Left lung (tissue), 10 donors: ENCODE data around the gene PLOD2. TPM values are rescaled to one million over a fixed set of nuclear protein-coding genes. Genes with fewer than 3 reads are reported as not detected.

ENCODE experiments used
- ATAC-seq: fragments of 200-7000 bp; cut with Tn5 transposase; one replicate; pipeline ENCODE4 v1.9.1; 2020; ENCODE audit warnings: moderate library complexity
- DNase-seq, 4 donors: peaks; one replicate each; pipeline ENCODE4 v3.0.0-alpha.2; 2013 to 2020
- H3K27ac ChIP-seq, 2 donors: fragments of 200-600 bp; sonication (generic) in 1 of 2; one replicate each; pipeline versions ENCODE4 v1.5.0 to v1.8.0; 2020 to 2021
- H3K27me3 ChIP-seq, 2 donors: fragments of 200-600 bp; sonication (generic) in 1 of 2; one replicate each; pipeline versions ENCODE4 v1.5.0 to v1.8.0; 2020 to 2021
- H3K36me3 ChIP-seq, 2 donors: fragments of 200-600 bp; sonication (generic) in 1 of 2; one replicate each; pipeline versions ENCODE4 v1.5.0 to v1.8.0; 2020 to 2021
- H3K4me1 ChIP-seq, 2 donors: fragments of 200-600 bp; one replicate each; pipeline ENCODE4 v1.8.0; 2021
- H3K4me3 ChIP-seq, 2 donors: fragments of 200-600 bp; sonication (generic) in 1 of 2; one replicate each; pipeline versions ENCODE4 v1.5.0 to v1.8.0; 2020 to 2021; ENCODE audit warnings: mild to moderate bottlenecking in 1 of 2
- H3K9me3 ChIP-seq, 2 donors: fragments of 200-600 bp; sonication (generic) in 1 of 2; one replicate each; pipeline versions ENCODE4 v1.5.0 to v1.8.0; 2020 to 2021
- intact Hi-C, 2 donors: fragments of 100-400 bp; cut with DNase I; formaldehyde crosslinking; loops; one replicate each; pipeline versions ENCODE4 v1.11.2 to v1.14.2; 2022
- polyA plus RNA-seq, 6 donors: library from polyadenylated mRNA; unstranded; fragments of 120-200 nt; gene quantifications; one replicate each; pipeline ENCODE4 v1.2.1, GENCODE V29; 2013; ENCODE audit not compliant: insufficient read length in 6 of 6
- total RNA-seq, 2 donors: library from RNA; stranded (reverse); fragmentation: NEBNext Ultra II Directional; extraction: Animal tissue kit (Norgen Biotek cat#: 25700); gene quantifications; one replicate each; pipeline ENCODE4 v1.2.1, GENCODE V29; 2021
- TF ChIP-seq, protein P1 (sequence below), 2 donors: fragments of 200-600 bp; sonication (generic) in 1 of 2; IDR thresholded peaks; one replicate each; pipeline versions ENCODE4 v1.5.0 to v1.8.0; 2021; ENCODE audit warnings: antibody characterized with exemption in 2 of 2
- donor health status: DM: no; HTN: yes; CAD: no.
- donor health status: DM: no; HTN: no; CAD: no.

The PLOD2 gene
- total and polyA plus RNA-seq, 8 donors, result 41.9 to 98.6 (median 69.1) TPM

DNA sequence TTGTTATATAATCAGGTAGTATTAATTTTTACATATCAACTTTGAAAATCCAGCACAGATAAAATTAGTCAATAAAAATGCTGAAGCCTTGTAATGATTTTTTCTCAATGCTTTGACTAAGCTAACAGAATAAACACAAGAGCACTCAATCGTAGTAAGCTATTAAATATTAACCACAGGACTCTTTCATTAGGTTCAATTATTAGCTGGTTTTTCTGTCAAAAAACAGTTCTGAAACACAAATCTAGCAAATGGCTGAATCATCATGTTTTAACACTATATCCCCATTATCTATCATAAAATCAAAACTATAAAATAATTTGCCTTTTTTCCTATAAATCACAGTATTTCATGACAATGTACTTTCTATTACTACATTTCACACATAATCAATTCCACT lies 69.6 kb downstream of the PLOD2 start:
- Histone ChIP-seq H3K27ac (no peak overlapping the region), H3K36me3 (no peaks in the 10 kb centered on the region), H3K9me3 (no peaks in the 10 kb centered on the region), H3K27me3 (no peaks in the 10 kb centered on the region), H3K4me3 (no peak overlapping the region), H3K4me1 (no peaks in the 10 kb centered on the region)
- TF ChIP-seq, protein P1, sequence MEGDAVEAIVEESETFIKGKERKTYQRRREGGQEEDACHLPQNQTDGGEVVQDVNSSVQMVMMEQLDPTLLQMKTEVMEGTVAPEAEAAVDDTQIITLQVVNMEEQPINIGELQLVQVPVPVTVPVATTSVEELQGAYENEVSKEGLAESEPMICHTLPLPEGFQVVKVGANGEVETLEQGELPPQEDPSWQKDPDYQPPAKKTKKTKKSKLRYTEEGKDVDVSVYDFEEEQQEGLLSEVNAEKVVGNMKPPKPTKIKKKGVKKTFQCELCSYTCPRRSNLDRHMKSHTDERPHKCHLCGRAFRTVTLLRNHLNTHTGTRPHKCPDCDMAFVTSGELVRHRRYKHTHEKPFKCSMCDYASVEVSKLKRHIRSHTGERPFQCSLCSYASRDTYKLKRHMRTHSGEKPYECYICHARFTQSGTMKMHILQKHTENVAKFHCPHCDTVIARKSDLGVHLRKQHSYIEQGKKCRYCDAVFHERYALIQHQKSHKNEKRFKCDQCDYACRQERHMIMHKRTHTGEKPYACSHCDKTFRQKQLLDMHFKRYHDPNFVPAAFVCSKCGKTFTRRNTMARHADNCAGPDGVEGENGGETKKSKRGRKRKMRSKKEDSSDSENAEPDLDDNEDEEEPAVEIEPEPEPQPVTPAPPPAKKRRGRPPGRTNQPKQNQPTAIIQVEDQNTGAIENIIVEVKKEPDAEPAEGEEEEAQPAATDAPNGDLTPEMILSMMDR (IDR thresholded peaks at IDR 0.05), result no peak
- intact Hi-C loops, result no loop called here
- ATAC-seq, result no peak
- DNase-seq, result no peak

DNA sequence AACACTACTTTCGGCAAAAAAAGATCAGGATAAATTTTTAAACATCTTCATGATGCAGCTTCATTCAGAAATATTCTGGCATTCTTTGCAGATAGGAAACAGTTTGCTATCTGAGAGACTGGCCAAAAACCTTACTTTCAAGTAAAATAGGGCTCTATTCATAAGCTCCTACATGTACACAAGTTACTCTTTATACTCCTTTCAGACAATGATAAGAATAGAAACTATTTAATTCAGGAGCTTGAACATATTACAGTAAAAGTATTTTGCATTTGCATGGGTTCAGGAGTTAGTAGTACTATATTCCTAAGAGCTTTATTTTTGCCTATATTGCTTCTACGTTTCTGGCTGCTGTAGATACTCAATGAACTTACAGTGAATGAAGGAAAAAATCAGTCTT lies 70.5 kb downstream of the PLOD2 start:
- TF ChIP-seq, protein P1 (IDR thresholded peaks at IDR 0.05), result no peak
- Histone ChIP-seq H3K4me1 (no peaks in the 10 kb centered on the region), H3K27me3 (no peaks in the 10 kb centered on the region), H3K9me3 (no peaks in the 10 kb centered on the region), H3K27ac (no peak overlapping the region), H3K4me3 (no peak overlapping the region), H3K36me3 (no peaks in the 10 kb centered on the region)
- intact Hi-C loops, result no loop called here
- DNase-seq, result no peak
- no peak for ATAC-seq

DNA sequence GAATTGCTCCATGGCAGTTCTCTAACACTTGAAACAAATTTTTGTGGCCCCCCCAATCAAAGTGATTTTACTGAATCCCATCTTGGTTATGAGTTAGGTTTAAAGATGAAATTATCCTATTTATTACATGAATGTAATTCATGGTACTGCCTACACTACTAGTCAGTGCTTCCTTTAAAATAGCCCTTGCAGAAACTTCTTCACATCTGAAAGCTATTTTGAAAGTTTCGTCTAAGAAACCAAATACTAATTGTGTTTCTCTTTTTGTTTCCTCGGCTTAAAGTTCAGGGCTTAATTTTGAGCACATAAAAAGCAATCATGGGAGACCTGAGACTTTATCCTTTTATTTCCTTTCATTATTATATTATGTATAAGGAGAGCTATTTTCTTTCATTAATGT lies 72.1 kb downstream of the PLOD2 start:
- no peaks in the 10 kb centered on the region for H3K27me3 ChIP-seq
- TF ChIP-seq, protein P1 (IDR thresholded peaks at IDR 0.05), result no peak
- no peak overlapping the region for H3K27ac ChIP-seq
- ATAC-seq, result no peak
- no peaks in the 10 kb centered on the region for H3K4me1 ChIP-seq
- H3K4me3 ChIP-seq, result no peak overlapping the region
- intact Hi-C loops, result no loop called here
- DNase-seq, result no peak
- no peaks in the 10 kb centered on the region for H3K9me3 ChIP-seq
- no peaks in the 10 kb centered on the region for H3K36me3 ChIP-seq

DNA sequence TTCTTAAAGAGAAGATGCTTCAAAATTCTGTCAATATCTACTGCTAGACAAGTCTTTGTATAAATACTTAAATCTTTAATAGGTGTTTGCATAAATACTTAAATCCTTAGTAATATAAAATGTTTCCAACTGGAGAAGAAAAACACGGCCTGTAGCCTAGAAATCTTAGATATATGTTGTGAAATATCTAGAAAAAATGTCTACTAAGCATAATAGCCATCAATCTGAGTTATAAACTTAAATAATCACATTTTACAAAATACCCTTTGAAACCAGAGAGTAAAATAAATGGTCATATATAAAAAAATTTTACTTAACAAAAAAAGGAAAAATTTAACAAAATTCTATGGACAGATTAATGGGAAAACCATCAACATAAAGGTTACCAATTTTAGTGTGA lies 73.9 kb downstream of the PLOD2 start:
- ATAC-seq, result no peak
- Histone ChIP-seq H3K36me3 (no peaks in the 10 kb centered on the region), H3K4me1 (no peaks in the 10 kb centered on the region), H3K27me3 (no peaks in the 10 kb centered on the region), H3K4me3 (no peak overlapping the region), H3K27ac (no peak overlapping the region), H3K9me3 (no peaks in the 10 kb centered on the region)
- intact Hi-C loops, result no loop called here
- TF ChIP-seq, protein P1 (IDR thresholded peaks at IDR 0.05), result no peak
- no peak for DNase-seq

DNA sequence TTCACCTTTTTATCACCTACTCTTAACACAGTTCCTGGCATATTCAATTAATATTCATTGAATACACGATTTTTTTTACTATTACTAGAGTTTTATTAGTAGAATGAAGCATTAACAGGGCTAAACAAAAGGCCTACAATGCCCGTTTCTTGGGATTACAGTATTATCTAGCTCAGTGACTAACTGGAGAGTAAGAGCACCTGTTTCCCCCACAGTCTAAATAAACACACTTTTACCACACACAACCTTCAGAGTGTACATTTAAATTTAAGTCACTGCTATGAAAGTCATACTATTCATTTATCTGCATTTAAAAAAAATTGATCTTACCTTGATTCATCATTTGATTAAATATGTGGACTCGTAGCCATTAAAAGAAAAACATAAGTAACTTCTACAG lies 74.8 kb downstream of the PLOD2 start:
- no peak for ATAC-seq
- no peaks in the 10 kb centered on the region for H3K9me3 ChIP-seq
- intact Hi-C loops, result no loop called here
- no peak overlapping the region for H3K27ac ChIP-seq
- TF ChIP-seq, protein P1 (IDR thresholded peaks at IDR 0.05), result no peak
- no peak for DNase-seq
- no peaks in the 10 kb centered on the region for H3K4me1 ChIP-seq
- H3K27me3 ChIP-seq, result no peaks in the 10 kb centered on the region
- H3K36me3 ChIP-seq, result no peaks in the 10 kb centered on the region
- no peak overlapping the region for H3K4me3 ChIP-seq
